GM10266 (cell line): ENCODE measurements around the gene RNASEH2A.
A peak's percentile ranks its signal among the peaks of the same experiment; 100 is the strongest.

Experiments
- DNase-seq: peaks from one replicate; pipeline ENCODE4 v3.0.0; 2012; ENCODE audit errors: extremely low spot score
- TF ChIP-seq, protein P1 (sequence below): IDR thresholded peaks from 2 replicates; pipeline ENCODE4 v1.5.1; 2012; ENCODE audit warnings: mild to moderate bottlenecking, low read depth; ENCODE audit not compliant: control insufficient read depth, insufficient read depth; ENCODE audit errors: missing control alignments

Gene RNASEH2A

DNA sequence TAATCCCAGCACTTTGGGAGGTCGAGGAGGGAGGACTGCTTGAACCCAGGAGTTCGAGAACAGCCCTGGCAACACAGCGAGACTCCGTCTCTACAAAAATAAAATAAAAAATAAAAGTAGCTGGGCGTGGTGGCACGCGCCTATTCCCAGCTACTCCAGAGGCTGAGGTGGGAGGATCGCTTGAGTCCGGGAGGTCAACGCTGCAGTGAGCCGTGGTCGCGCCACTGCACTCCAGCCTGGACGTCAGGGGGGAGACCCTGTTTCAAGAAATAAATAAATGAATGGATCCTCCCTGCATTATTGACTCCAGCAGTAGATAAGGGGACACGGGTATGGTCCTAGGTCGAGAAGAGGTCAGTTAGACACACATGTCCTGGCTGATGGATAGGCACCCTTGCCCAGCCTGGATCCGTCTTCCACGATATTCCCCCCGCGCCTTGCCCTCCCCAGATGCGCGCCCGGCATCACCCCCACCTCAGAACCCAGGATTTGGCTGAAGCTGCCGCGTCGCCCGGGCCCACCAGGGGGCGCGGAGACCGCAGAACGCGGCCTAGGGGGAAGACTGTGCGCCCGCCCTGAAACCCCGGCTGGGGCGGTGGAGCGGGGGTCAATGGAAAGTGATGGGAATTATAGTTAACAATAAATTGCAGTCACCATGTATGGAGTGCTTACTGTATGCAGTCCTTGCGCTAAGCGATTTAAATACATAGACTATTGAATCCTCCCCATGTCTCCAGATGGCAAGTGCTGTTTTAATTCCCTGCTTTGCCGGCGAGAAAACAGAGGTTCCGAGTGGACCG is 29.0 kb upstream of the RNASEH2A start:
- DNase-seq, result peak; percentile 86
- TF ChIP-seq, protein P1, sequence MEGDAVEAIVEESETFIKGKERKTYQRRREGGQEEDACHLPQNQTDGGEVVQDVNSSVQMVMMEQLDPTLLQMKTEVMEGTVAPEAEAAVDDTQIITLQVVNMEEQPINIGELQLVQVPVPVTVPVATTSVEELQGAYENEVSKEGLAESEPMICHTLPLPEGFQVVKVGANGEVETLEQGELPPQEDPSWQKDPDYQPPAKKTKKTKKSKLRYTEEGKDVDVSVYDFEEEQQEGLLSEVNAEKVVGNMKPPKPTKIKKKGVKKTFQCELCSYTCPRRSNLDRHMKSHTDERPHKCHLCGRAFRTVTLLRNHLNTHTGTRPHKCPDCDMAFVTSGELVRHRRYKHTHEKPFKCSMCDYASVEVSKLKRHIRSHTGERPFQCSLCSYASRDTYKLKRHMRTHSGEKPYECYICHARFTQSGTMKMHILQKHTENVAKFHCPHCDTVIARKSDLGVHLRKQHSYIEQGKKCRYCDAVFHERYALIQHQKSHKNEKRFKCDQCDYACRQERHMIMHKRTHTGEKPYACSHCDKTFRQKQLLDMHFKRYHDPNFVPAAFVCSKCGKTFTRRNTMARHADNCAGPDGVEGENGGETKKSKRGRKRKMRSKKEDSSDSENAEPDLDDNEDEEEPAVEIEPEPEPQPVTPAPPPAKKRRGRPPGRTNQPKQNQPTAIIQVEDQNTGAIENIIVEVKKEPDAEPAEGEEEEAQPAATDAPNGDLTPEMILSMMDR, result peak; percentile 97

DNA sequence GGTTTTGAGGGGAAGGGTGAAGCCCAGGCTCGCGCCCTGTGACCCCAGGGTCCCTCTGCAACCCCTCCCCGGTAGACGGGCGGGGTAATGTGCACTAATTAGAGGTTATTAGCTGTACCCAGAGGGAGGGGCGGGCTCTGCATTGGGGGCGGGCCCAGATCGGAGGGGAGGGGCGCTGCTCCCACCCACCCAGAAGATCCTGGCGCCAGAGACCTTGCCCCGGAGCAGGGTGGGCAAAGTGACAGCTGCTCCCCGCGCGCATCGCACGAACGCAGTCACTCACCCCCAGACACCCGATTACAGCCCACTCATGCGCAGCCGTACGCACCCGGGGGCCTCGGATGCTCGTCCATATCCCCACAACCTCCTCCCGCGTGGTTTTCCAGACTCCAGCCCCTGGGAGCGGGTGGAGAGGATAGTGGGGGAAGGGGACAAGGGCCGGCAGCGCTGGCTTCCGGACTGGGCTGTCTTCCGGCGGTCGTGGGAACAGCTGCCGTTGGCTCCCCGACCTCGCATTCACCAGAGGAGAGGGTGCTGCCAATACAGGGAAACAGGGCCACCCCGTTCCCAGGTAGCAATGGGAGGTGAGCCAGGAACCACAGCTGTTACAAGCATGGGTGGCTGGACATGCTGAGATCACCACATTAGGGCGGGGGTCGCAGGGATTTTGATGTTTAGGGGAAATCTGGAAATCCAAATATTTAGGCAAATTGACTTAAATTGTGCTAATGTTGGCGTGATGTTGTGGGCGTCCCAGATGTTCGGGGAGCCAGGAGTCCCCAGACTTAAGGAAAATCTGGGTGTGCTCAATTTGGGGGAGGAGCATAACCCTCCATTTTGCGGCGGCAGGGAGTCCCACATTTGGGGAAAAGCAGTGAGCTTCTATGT is 28.1 kb upstream of the RNASEH2A start:
- TF ChIP-seq, protein P1, result no peak
- no peak for DNase-seq

DNA sequence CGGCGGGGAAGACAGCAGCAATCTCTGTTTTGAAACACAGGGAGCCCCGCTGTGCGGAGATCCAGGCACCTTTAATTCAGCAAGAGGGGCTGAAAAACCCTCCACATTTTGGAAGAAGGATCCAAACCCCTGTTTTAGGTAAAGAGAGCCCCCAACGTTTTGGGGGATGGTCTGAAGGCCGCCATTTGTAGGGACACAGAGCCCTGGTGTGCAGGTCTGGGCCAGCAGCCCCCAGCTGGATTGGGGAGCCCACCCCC is 27.6 kb upstream of the RNASEH2A start:
- TF ChIP-seq, protein P1, result no peak
- DNase-seq, result no peak

DNA sequence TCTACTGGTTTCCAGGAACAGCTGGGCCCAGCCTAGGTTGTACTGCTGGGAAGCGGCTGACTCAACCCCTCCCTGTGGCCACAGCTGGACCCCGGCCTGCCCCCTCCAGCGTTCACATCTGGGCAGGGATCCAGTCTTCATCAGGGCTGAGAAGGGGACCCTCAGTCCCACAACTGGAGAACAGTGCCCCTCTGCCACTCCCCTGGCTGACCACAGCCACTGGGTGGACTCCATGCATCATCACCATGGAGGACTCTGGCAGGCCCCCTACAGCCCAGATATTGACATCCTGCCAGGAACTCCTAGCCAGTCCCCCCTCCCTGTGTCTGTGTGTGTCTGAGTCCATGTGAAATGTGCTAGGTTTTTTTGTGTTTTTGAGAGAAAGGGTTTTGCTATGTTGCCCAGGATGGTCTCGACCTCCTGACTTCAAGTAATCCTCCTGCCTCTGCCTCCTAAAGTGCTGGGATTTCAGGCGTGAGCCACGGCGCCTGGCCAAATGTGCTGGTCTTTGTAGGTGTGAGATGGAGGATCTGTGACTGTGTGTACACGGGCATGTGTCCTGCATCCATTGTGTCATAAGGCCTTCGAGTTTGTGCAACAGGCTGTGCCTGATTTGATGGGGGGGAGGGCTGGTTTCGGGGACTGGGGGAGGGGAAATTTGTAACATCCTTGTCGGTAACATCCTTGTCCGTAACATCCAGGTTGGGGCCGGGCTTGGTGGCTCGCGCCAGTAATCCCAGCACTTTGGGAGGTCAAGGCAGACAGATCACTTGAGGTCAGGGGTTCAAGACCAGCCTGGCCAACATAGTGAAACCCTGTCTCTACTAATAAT is 27.0 kb upstream of the RNASEH2A start:
- no peak for DNase-seq
- TF ChIP-seq, protein P1, result peak; percentile 35

DNA sequence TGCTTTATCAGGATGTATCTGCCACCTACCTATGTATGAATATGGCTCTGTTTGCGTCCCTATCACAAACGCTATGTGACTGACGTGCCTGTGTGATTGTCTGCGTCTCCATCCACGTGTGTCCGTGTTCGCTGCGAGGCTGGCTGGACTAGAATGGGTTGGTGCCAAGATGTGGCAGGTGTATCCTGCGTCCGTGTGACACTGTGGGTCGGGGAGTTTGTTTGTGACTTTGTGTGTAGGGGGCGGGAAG is 24.3 kb upstream of the RNASEH2A start:
- no peak for DNase-seq
- TF ChIP-seq, protein P1, result no peak

DNA sequence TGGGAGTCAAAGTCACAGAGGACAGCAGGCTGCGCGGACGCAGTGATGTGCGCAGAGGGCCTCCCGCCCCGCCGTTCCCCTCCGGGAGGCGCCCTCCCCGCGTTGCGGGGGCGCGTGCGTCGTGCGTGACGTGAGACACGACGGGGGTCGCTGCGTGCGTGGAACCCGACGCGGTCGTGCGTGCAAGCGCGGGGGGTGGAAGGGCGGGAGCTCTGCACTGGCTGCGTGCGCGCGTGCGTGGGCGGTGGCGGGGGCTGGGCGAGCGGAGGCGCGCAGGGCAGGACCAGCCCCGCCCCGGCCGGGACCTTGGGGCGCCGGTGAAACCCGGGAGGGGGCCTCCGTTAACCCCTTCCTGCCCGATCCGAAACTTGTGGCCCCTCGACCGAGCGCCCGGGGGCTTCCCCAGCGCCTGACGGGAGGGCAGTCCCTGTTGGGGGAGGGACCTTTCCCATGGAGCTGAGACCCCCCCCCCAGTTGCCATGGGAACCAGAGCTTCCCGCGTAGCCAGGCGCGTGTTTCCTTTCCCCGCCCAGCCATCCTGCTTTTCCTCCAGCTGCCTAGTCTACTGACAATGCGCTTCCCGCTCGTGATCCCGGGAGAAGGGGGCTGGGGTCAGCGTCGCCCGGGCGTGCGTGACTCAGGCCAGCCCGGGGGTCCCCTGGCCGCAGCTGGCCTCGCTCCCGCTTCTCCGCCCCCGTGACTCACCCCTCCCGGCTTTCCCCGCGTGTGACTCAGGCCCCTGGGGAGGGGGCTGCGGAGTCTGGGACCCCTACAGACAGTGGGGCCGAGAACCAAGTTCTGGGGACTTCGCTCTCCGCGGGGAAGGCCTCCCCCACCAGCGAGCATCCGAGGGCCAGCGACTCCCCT is 23.7 kb upstream of the RNASEH2A start:
- TF ChIP-seq, protein P1, result peak; percentile 19
- DNase-seq, result peak; percentile 88
